GM21529 (cell line): ENCODE data around the gene KY.

Source experiments
- ATAC-seq: cut with Tn5 transposase; IDR thresholded peaks from one replicate; pipeline ENCODE4 v1.9.1; 2021; ENCODE audit not compliant: unreplicated experiment

Gene KY

DNA sequence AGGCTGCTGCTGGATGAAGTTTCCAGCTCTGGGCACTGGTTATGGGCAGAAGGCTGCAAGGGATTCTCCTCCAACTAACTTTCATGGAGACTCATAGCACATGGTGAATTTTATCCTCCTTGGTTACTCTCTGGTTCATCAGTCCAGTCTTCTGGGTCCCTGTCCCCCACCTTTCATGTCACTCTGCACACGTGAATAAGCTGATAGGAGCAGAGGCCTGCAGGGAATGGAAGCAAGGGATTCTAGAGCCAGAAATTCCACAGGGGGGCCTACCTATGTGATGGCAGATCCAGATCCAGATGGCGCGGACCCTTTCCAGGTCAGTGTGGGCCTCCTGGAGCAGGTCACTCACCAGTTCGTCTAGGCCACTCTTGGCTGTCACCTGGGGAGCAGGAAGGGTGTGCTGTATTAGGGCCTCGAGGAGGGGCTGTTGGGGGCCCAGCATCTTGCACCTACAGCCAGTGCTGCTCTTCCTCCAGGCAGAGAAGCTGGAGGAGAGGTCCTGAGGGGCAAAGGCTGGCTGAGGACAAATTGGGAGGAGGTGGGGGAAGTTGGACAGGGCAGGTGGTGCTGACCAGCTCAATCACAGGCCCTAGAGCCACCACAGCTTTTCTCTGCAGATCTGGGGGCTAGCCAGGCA, 30.2 kb downstream of the KY start:
- ATAC-seq: no peak

DNA sequence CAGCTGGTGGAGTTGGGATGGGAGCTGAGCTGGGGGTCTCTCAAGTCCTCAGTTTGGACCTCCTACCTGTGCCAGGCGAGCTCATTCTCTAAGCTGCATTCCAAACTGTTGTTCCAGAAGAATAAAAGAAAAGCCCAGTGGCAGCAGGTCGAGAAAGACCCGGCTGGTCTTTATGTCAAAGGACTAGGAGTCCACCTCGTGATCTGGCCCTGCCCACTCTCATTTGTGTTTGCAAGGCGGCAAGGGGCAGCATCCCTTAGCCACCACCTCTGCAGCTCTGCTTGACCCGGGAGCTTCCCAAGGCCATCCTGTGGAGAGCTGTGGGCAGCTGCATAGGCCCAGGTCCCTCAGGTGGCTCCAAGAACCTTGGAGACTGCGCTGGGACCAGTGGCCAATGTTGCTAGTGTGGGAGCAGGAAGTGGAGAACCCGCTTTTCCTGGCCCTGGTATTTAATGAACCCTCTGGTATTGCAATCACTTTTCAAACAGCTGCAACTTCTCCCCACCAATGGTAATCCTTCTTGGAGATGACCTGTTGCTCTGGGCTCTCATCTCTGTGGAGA, 30.9 kb downstream of the KY start:
- ATAC-seq: no peak

DNA sequence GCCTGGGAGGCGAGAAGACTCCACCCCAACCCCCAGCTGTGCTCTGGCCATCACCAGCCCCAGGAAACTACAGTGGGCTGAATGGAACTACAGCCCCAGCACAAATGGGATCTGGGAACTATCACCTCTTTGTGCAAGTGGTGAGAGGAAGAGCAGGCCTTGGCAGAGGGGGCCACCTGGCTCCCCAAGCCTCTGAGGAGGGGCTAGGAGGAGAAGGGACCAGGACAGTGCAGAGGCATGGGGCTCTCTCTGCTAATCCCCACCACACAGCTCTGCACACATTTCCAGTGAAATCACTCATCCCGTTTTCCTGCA, 31.6 kb downstream of the KY start:
- ATAC-seq: no peak

DNA sequence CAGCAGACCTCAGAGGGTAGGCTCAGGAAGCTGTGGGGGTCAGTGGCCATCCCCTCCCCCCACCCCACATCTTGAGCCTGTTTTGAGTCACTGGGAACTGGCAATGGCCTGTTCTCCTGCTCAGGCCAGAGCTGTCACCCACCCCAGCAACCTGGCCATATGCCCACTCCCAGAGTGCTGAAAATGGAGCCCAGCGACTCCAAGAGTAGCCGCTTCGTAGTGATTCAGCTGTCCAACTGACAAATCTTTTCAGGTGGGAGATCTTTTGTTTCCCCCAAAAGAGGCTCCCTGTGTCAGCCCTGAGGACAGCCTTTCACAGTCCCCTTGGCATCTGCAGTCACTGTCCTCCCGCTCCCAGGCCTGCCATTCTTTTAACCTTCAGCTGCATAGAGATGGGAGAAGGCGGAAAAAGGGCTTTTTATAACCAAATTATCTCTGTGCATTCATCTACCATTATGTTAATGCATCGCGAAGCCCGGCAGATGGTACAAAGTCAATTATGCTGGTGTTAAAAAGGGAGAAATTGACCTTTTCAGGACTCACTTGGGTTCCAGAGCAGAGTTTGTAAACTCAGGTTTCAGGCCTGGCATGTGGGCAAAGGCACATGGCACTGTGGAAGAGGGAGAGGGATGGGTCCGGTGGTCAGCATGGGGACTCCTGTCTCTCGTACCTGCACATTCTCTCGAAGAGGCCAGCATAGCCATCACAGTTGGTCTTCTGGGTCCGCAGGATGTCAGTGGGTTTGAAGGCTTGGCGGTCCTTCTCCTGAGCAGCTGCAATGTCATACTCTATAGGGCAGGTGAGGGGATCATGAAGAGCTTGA, 32.1 kb downstream of the KY start:
- no peak for ATAC-seq

DNA sequence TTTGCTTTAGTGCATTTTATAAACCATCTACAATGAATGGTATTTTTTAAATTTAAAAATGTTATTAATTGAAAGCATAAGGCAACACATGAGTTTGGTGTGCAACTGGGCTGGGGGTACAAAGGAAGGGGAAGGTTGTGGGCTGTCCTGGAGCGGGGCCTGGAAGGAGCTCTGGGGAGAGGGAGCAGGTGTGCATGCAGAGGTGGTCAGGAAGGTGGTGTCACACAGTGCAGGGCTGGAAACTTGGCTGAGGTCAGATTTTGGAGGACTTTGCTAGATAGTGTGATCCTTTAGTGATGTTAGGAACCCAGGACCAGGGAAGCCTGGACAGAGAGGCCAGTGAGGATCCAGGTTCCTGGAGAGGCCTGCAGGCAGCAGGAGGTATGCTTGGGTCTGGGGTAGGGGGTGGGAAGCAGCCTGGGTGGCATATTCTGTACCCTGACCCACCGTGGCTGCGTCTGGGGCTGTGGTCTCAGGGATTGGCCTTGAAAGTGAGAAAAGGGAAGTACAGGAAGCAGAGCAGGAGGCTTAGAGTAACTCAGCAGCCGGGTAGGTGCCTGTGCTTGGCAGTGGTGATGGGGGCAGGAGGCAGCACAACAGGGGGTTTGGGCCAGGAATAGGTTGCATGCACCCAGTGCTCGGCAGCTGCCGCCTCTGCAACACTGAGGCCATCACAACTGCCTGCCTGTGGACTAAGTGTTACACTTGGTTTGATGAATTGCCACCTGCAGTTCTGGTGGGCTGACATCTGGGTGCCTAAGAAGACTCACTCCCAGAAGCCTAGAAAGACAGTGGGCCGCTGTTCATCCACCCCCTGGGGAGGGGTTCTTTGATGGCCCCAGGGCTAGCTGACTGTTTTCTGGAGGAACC, 33.0 kb downstream of the KY start:
- no peak for ATAC-seq

DNA sequence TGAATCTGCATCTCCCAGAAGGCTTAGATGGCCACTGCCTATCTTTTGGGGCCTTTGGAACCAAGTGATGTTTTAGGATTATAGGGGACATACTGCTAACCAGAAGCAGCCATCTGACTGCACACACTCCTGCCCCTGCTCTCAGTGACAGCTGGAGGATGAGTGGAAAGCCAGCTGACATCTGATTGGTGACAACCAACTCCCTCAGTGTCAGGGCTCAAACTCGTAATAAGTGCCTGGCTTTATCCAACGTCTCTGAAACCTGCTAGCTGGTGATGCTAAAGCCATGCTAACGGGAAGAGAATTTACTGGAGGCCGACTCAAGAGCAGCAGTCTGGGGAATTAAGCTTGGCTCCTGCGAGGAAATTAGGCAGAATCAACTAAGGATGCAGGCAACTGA, 35.1 kb downstream of the KY start:
- ATAC-seq: no peak

DNA sequence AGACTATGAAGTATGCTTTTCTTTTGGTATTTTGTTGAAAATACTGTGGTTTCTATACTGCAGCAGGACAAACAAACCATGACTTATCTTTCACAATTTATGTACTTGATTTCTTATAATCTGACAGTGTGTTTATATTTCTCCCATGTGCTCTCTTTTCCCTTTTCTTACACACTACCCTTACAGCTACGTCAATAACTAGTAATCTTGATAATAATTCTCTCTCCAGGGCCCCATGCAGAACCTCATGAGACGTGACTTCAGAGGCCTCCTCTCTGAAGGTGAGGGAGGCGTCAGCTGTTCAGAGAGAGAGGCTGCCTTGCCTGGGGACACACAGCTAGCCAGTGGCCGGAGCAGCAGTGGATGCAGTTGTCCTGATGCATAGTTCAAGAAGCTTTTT, 35.9 kb downstream of the KY start:
- ATAC-seq: no peak

DNA sequence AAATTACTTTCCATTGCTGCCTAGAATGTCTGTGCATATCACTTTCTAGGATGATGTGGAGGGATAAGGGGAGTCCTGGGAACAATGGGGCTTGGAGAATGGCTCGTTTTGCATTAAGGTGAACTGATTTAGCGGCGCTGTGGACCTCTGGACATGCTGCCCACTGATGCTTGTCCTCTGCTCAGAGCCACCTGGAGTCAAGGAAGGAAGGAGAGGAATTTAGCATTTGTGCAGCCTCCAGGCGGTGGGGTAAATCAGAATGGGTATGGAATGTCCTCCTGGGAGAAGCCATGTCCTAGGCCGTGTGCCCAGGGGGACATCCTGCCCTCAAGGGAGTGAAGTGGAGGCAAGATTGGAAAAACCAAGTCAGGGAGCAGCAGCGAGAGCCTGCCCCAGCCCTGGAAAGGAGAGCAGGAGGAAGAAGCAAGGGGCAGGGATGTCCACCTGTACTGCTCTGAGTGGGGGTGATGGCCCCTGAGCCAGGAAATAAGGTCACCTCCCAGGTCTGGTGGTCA, 37.8 kb downstream of the KY start:
- ATAC-seq: no peak

DNA sequence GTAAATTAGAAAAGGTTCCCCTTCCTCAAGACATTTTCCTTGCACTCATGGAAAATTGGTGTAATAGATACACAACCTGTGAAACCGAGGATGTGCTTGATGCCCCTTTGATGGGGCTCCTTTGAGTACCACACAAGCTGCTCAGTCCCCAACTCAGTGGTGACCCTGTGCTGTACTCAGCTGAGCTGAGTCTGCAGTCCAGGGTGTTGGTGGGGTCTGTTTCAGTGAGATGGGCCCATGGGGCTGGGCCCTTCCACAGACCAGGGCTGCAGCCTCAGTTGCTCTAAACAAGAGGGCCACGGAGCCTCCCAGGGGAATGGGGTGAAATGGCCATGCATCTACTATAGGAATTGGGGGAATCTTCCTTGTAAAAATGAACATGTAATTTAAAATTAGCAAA, 39.3 kb downstream of the KY start:
- no peak for ATAC-seq

DNA sequence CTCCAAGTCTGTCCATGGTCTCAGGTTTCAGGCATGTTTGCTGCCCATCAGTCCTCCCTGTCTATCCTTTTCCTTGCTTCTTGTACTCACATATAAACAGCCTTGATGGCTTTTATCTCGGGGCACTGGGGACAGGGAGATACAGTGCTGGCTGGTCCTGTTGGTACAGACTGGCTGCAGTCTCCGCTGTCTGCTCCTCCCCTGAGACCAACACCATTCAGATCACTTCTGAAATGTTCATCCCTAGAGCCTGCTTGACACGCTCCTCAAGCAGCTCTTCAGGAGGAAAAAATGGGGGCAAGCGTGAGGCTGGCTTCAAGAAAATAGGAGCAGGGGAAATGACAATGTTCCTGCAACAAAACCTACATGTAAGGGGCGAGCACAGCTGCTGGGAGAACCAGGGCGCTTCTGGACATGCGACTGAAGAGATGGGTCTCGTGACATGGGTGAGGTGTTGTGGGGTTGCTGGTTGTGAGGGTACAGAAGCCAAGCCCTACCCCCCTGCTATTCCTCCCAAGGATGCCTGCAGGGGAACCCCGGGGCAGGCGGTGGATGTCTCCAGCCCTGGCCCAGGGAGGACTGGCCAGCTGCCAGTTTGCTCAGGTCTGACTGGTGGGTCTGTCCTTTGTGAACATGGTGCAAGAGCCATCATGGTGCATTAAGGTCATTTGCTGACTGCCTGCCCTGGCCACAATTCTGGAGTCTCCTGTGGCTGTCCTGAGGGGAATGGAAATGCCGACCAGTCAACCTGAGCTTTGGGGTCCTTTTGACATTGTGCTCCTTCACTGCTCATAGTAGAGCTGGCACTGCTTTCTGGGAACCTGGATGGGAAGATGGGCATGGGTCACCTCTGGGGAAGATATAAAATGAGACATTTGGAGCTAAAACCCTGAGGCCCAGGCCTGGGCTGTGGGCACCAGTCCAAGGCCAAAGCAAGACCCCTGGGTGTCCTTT, 40.1 kb downstream of the KY start:
- ATAC-seq: no peak

DNA sequence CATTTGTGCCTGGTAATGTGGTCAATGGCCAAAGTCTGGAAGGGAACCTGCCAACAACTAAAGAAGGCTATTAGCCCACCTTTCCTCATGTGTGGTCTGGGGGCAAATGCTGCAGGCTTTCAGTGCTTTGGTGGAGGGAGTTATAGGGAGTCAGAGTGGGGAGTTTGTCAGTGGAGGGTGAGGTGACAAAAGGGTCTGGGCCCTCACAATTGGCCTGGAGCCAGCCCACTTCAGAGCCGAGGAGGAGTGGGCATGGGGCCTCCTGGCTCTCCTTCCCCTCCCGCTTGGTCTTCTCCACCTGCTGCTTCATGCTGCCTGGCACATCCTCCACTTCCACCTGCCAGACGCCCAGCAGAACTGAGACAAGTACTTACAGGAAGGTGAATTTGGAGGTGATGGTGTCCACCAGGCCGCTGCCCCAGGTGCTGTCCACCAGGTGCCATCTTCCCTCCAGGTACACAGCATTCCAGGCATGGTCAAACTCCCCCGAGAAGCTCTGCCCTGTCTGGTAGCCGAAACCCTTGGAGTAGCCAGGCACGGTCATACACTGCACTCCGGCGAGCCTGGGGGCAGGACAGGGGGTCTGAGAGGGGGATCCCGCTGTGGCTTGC, 40.9 kb downstream of the KY start:
- ATAC-seq: no peak

DNA sequence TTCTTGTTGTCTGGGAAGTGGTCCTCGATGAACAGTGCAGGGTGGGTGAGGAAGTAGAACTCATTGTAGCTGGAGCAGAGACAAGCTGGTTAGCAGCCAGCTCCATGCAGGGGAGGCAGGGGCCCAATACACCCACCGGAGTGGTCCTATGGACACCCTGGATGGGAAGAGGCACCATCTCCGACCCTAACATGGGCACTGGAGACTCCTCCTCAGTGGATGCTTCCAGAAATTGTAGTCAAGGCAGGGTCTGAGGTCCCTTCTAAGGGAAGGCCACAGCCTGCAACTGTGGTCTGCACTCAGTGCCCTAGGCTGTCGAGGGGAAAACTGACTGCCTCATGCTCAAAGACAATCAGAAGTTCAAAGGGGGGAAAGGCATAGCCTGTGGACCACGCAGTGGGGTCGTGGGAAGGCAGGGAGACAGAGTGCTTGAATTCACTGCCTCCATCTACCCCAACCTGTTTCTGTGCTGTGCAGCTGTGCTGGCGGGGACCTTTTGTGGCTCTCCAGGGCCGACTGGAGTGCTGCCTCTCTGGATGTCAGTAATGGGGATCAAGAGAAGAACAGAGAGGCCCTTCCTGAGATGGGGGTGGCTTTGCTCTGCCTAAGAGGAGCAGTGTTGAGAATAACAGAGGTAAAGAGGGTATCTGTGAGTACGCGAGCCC, 41.9 kb downstream of the KY start:
- no peak for ATAC-seq

DNA sequence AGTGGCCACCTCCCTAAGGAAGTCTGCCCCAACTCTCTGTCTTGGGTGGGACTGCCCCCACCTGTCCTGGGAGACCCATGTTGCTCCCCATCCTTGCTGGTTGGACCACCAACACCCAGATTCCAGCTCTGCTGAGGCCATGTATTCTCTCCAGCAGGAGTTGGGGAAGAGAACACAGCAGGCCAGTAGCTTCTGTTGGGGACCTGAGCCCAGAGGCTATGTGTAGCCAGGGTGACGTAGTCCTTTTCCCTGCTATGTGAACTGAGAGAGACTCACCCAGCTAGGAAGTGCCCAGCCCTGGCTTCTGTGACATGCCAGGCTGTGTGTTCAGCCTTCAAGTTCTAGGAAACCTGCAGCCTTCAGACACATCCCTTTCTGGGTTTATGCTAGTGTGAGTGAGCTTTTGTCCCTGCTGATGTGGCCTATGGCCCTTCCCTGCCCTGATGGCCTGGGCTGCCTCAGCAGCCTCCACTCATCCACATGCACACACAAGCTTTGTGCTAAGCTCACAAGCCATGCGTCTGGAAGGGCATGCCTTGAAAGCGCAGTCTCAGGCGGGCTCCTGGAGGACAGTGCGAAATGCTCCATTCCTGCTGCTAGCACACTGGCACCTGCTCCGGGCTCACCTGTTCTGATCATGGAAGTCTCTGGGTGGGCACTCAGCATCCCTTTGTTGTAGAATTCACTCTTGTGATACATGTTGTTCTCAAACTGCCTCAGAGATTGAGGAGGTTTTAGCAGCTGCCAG, 42.6 kb downstream of the KY start:
- ATAC-seq: no peak

DNA sequence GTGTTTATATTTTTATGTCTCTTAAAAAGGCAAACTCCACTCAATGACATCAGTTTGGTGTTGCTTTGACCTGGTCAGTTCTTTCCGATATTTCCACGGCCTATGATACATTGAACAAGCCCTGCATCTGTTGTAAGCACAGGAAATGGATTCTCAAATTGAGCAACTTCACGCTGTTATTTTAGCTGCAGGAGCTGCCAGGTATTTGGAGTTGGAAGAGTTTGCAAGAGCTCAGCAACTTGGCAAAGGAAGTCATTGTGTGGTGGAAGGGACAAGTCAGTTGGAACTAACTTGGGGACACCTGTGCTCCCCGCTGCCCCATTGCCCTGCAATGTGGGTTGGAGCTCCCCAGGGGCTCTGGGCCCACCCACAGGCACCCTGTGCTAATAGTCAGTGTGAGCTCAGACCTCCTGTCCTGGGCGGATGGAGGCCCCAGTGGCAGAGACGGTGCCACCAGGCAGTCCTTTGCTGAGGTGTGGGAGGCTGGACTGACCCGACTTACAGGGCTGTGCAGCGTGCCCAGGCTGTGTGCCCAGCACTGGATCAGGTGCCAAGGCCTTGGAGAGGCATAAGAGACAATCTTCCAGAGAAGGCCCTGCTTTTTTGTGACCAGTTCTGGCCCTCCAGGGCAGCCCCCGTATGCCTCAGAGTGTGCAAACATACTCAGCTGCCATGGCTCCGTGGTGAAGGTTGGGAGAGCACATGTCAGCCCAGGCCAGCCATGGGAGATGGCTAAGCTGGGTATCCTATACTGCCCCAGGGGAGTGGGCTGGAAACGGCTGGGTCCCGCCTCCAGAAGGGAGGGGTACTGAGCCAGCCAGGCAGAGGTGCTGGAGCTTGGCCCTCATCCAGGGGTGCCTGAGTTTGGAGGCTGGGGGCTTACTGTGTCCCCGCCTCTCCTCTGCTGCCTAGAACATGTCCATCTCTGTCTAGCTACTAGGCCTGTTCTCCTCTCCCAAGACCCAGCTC, 43.5 kb downstream of the KY start:
- ATAC-seq: no peak

DNA sequence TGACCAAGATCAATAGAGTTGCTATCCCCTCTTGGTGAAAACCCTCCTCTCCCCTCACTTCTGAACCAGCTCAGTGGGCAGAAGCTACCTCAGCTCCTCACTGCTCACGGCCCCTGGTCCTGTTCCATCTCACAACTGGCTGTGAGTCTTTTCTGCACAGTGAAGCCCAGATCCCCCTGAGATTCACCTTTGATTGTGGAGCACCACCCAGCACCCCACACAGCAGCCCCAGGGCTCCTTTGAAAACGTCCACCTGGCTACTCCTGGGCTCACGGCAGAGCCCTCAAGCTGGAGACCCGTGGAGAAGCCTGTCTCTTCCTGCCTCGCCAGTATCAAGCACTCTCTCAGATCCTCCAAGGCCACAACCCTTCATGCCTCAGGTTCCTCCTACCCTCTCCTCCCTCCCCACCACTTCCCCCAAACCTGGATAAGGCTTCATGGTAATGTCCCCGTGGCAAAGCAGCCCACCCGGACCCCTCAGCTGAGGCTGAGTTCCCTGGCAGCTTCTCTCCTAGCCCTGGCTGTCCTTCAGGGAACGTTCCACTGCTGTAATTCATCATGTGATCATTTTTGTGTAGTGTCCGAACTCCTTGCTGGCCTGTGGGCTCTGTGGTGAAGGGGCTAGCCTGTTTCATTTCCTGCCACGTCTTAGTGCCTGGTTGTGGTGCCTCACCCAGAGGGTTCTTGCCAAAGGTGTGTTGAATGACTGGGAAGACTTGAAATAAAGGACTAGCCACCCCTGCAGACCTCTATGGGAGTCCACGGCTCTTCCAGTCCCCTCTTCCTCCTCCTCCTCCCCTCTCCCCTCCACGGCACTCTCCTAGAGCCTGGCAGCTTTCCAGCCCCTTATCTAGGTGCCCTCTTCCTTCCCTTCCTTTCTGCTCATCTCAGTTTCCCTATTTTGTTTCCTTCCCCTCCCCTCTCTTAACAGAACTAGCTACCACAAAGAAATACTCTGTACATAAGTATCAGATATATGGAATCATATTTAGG, 44.5 kb downstream of the KY start:
- ATAC-seq: no peak

DNA sequence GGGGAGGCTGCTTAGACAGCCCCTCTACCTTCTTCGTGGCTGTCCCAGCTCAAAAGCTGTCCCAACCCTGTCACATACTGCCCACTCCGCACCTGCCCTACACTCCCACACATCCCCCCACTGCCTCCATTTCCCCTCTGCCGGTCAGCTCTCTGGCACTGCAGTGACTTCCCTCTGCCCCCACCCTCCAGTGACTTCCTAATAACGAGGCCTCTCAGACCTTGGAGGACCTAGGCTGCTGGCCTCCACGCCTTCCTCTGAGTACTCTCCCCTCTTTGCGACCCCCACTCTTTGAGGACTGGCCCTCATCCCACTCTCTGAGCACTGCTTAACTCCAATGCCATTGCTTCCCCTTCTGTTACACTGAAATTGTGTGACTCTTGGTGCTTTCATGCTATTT, 45.3 kb downstream of the KY start:
- no peak for ATAC-seq
